HG03439 (cell line): ENCODE data around the gene ATP2C2.
"Not testable (repeated sequence)": the region's sequence is repeated elsewhere in the genome, so short reads cannot be mapped to it uniquely, and the experiment has no call there.

ENCODE experiments used
- ATAC-seq: cut with Tn5 transposase; IDR thresholded peaks from one replicate; pipeline ENCODE4 v1.9.1; 2021; ENCODE audit warnings: mild to moderate bottlenecking, moderate library complexity; ENCODE audit not compliant: unreplicated experiment

The ATP2C2 gene

GRCh38 chr16:84448444-84448843 lies 80.1 kb downstream of the ATP2C2 start:
- no peak for ATAC-seq

- no peak for ATAC-seq
These were observed 81.1 kb downstream of the ATP2C2 start for GRCh38 chr16:84449156-84450140.

- ATAC-seq, result no peak
These were observed 82.0 kb downstream of the ATP2C2 start for GRCh38 chr16:84450176-84450865.

GRCh38 chr16:84451010-84451676 lies 82.8 kb downstream of the ATP2C2 start:
- ATAC-seq, result not testable (repeated sequence)

- no peak for ATAC-seq
These were observed 83.4 kb downstream of the ATP2C2 start for GRCh38 chr16:84451781-84452180.

GRCh38 chr16:84453061-84453752 lies 84.9 kb downstream of the ATP2C2 start:
- no peak for ATAC-seq

- no peak for ATAC-seq
These were observed 86.3 kb downstream of the ATP2C2 start for GRCh38 chr16:84454611-84455010.

- no peak for ATAC-seq
These were observed 86.7 kb downstream of the ATP2C2 start for GRCh38 chr16:84455031-84455430.

GRCh38 chr16:84458606-84459532 lies 90.5 kb downstream of the ATP2C2 start:
- no peak for ATAC-seq

- ATAC-seq, result no peak
These were observed 91.2 kb downstream of the ATP2C2 start for GRCh38 chr16:84459533-84459894.

GRCh38 chr16:84459941-84460405 lies 91.6 kb downstream of the ATP2C2 start:
- ATAC-seq, result no peak

GRCh38 chr16:84460406-84461028 lies 92.2 kb downstream of the ATP2C2 start:
- ATAC-seq, result no peak

- ATAC-seq, result no peak
These were observed 92.7 kb downstream of the ATP2C2 start for GRCh38 chr16:84461029-84461412.

GRCh38 chr16:84461413-84462295 lies 93.3 kb downstream of the ATP2C2 start:
- no peak for ATAC-seq

- no peak for ATAC-seq
These were observed 94.2 kb downstream of the ATP2C2 start for GRCh38 chr16:84462296-84463210.

GRCh38 chr16:84463221-84463620 lies 94.9 kb downstream of the ATP2C2 start:
- no peak for ATAC-seq

GRCh38 chr16:84464116-84464515 lies 95.8 kb downstream of the ATP2C2 start:
- ATAC-seq, result no peak
